Gastrocnemius medialis (tissue), 4 donors: ENCODE measurements around the gene SEMA7A.

Experiments used
- POLR2A ChIP-seq, 2 donors: fragments of 450-650 bp; IDR thresholded peaks; one replicate each; pipeline ENCODE4 v1.6.1; 2017; ENCODE audit warnings: antibody characterized with exemption in 2 of 2, mild to moderate bottlenecking in 2 of 2, moderate library complexity in 2 of 2
- TF ChIP-seq, protein P1 (sequence below), 5 experiments: fragments of 450-650 bp in 3 of 5; fragments of 200-600 bp in 2 of 5; sonication (generic) in 2 of 5; IDR thresholded peaks in 4 of 5; conservative IDR thresholded peaks in 1 of 5; 1 replicate in 4 of 5; 2 replicates in 1 of 5; pipeline ENCODE4 v1.5.1; 2016 to 2019; ENCODE audit warnings: antibody characterized with exemption in 5 of 5, mild to moderate bottlenecking in 3 of 5, moderate library complexity in 3 of 5

DNA sequence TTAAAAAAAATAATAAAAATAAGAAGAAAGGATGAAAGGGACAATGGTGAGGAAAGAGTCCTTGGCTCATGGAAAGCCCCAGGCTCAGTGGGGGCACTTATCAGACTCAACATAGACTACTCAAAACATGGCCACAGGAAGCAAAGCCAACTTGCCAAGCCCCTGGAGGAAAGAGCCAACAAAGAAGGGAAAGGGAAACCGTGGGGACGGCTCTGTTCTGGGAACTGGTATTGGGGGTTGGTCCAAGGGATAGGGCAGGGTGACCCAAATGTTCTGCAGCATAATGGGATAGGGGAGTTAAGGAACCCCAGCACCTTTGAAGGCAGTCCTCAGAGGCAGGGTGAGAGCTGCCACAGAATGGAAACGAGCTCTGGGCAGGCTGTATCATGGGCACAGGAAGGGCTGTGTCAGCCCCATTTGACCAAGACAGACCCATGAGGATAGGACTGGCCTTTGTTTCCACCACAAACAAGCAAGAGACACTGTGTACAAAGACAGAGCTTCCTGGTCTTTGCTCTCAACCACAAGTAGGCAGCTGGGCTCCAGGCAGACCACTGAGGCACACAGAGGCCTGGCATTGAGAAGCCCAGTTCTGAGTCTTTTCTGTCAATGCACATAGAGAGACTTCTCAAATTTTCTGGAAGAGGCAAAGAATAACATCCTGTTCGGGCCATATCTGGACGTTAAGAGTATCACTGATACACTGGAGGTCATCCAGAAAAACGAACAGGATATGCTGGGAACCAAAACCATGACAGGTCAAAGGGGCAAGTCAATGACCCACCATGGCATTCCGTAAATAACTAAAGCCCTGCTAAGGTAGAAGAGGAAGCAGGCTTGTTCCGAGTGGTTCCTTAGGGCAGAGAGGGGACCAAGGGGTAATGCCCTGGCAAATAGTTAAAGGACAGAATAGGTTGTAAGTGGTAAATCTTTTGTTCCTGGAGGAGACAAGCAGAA, 10.6 kb upstream of the SEMA7A start:
- TF ChIP-seq, protein P1, sequence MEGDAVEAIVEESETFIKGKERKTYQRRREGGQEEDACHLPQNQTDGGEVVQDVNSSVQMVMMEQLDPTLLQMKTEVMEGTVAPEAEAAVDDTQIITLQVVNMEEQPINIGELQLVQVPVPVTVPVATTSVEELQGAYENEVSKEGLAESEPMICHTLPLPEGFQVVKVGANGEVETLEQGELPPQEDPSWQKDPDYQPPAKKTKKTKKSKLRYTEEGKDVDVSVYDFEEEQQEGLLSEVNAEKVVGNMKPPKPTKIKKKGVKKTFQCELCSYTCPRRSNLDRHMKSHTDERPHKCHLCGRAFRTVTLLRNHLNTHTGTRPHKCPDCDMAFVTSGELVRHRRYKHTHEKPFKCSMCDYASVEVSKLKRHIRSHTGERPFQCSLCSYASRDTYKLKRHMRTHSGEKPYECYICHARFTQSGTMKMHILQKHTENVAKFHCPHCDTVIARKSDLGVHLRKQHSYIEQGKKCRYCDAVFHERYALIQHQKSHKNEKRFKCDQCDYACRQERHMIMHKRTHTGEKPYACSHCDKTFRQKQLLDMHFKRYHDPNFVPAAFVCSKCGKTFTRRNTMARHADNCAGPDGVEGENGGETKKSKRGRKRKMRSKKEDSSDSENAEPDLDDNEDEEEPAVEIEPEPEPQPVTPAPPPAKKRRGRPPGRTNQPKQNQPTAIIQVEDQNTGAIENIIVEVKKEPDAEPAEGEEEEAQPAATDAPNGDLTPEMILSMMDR (IDR thresholded peaks at IDR 0.05 in 4 of 5, conservative IDR thresholded peaks at IDR 0.05 in 1 of 5) = no peak
- no peak for TF ChIP-seq POLR2A (IDR thresholded peaks at IDR 0.05)
